Ishikawa (cell line): Measurements from ENCODE around the gene RFX4.

Experiments
- CEBPB ChIP-seq: IDR thresholded peaks from 2 replicates; pipeline ENCODE4 v1.6.1; 2012
- CREB1 ChIP-seq: IDR thresholded peaks from 2 replicates; pipeline ENCODE4 v1.6.1; 2012; ENCODE audit warnings: low read depth
- EGR1 ChIP-seq: IDR thresholded peaks from 2 replicates; pipeline ENCODE4 v1.6.1; 2012
- EP300 ChIP-seq: IDR thresholded peaks from 2 replicates; pipeline ENCODE4 v1.6.1; 2012; ENCODE audit warnings: borderline replicate concordance
- FOXM1 ChIP-seq: IDR thresholded peaks from 2 replicates; pipeline ENCODE4 v1.6.1; 2012; ENCODE audit warnings: low read depth, borderline replicate concordance
- NFIC ChIP-seq: IDR thresholded peaks from 2 replicates; pipeline ENCODE4 v1.6.1; 2012
- RAD21 ChIP-seq: IDR thresholded peaks from 2 replicates; pipeline ENCODE4 v1.6.1; 2012; ENCODE audit warnings: low read depth
- TAF1 ChIP-seq: IDR thresholded peaks from 2 replicates; pipeline ENCODE4 v1.6.1; 2012; ENCODE audit warnings: low read depth, mild to moderate bottlenecking
- TCF12 ChIP-seq: IDR thresholded peaks from 2 replicates; pipeline ENCODE4 v1.6.1; 2012; ENCODE audit warnings: low read depth
- TEAD4 ChIP-seq: IDR thresholded peaks from 2 replicates; pipeline ENCODE4 v1.6.1; 2012
- YY1 ChIP-seq: IDR thresholded peaks from 2 replicates; pipeline ENCODE4 v1.6.1; 2012; ENCODE audit warnings: low read depth
- ZBTB7A ChIP-seq: IDR thresholded peaks from 2 replicates; pipeline ENCODE4 v1.6.1; 2012; ENCODE audit warnings: low read depth
- TF ChIP-seq, protein P1 (sequence below): IDR thresholded peaks from 2 replicates; pipeline ENCODE4 v1.6.1; 2012
- TF ChIP-seq, protein P2 (sequence below): IDR thresholded peaks from 2 replicates; pipeline ENCODE4 v1.6.1; 2012
- TF ChIP-seq, protein P3 (sequence below): IDR thresholded peaks from 2 replicates; pipeline ENCODE4 v1.6.1; 2012; ENCODE audit warnings: low read depth, mild to moderate bottlenecking

Gene RFX4

DNA sequence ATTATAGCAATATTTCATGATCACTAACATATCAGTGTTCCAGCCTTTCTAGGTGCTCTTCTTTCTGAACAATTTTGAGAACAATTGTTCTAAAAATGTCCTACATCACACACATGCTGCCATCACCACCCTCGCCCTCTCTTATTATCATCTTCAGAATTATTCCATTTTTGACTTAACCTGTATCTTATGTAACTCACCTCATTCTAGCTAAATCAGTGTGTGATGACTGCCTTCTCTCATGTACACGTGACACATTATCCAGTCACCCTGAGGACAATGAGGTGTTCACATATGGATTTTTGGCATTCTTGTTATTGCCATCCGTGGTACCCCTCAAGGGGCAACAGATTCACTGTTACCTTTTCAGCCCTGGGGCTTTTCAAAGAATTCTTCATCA is 87.3 kb downstream of the RFX4 start:
- TF ChIP-seq TCF12 (no peak), YY1 (no peak), NFIC (no peak), ZBTB7A (no peak), TEAD4 (no peak), TAF1 (no peak), EP300 (no peak), CEBPB (no peak), RAD21 (no peak), EGR1 (no peak), CREB1 (no peak), FOXM1 (no peak)
- TF ChIP-seq, protein P1, sequence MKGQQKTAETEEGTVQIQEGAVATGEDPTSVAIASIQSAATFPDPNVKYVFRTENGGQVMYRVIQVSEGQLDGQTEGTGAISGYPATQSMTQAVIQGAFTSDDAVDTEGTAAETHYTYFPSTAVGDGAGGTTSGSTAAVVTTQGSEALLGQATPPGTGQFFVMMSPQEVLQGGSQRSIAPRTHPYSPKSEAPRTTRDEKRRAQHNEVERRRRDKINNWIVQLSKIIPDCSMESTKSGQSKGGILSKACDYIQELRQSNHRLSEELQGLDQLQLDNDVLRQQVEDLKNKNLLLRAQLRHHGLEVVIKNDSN: no peak
- TF ChIP-seq, protein P2, sequence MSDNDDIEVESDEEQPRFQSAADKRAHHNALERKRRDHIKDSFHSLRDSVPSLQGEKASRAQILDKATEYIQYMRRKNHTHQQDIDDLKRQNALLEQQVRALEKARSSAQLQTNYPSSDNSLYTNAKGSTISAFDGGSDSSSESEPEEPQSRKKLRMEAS: no peak
- TF ChIP-seq, protein P3, sequence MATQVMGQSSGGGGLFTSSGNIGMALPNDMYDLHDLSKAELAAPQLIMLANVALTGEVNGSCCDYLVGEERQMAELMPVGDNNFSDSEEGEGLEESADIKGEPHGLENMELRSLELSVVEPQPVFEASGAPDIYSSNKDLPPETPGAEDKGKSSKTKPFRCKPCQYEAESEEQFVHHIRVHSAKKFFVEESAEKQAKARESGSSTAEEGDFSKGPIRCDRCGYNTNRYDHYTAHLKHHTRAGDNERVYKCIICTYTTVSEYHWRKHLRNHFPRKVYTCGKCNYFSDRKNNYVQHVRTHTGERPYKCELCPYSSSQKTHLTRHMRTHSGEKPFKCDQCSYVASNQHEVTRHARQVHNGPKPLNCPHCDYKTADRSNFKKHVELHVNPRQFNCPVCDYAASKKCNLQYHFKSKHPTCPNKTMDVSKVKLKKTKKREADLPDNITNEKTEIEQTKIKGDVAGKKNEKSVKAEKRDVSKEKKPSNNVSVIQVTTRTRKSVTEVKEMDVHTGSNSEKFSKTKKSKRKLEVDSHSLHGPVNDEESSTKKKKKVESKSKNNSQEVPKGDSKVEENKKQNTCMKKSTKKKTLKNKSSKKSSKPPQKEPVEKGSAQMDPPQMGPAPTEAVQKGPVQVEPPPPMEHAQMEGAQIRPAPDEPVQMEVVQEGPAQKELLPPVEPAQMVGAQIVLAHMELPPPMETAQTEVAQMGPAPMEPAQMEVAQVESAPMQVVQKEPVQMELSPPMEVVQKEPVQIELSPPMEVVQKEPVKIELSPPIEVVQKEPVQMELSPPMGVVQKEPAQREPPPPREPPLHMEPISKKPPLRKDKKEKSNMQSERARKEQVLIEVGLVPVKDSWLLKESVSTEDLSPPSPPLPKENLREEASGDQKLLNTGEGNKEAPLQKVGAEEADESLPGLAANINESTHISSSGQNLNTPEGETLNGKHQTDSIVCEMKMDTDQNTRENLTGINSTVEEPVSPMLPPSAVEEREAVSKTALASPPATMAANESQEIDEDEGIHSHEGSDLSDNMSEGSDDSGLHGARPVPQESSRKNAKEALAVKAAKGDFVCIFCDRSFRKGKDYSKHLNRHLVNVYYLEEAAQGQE: no peak

DNA sequence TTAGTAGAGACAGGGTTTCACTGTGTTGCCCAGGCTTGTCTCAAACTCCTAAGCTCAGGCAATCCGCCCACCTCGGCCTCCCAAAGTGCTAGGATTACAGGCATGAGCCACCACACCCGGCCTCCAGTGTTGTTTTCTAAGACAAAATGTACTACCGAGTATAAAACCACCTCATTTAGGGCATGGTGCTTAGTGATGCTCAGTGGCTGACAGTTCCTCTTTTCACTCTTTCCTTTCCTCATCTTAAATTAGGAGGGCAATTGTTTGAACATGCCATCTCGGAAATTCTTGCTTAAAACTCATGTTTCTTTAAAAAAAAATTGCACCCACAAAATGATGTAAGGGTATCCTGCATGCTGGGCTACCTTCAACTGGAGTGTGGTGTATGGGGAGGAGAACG is 89.0 kb downstream of the RFX4 start:
- TF ChIP-seq CREB1 (no peak), TAF1 (no peak), CEBPB (no peak), EP300 (no peak), RAD21 (no peak), YY1 (no peak), TEAD4 (no peak), EGR1 (no peak), ZBTB7A (no peak), TCF12 (no peak), FOXM1 (no peak)
- TF ChIP-seq, protein P3: no peak
- TF ChIP-seq, protein P2: no peak
- TF ChIP-seq, protein P1: no peak

DNA sequence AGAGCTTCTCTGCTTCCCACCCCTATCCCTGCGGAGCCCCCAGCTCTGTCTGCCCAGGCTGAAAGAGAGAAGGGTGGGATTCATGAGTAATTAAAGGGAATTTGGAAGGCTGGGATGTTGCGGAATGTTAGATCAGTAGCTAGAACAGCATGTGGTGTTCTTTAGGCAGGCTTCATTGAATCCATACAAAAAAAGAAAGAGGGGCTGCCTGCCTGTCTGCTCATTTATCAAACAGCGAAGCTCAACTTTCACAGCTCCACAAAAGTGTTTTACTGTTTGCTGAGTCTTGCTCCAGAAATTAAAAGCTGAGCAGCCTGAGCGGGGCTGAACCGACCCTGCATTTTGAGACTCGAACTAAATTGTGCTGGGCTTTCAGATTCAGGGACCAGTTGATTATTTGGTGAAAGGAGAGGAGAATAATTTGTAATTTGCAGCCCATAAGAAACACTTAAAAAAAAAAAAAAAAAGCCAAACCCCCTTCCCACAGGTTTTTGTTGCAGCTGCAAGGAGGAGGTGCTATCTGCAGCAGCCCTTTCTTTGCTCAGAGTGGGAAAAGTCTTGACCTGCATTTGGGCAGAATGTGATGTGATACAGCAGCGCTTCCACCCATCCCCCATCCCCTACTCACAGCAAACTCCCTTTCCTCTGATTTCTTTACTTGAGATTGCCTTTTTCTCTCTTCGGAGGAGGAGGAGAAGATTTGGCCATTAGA is 89.7 kb downstream of the RFX4 start:
- no peak for TF ChIP-seq TEAD4
- no peak for TF ChIP-seq EP300
- TF ChIP-seq RAD21: no peak
- no peak for TF ChIP-seq TCF12
- TF ChIP-seq, protein P3: no peak
- no peak for TF ChIP-seq CEBPB
- no peak for TF ChIP-seq YY1
- no peak for TF ChIP-seq EGR1
- TF ChIP-seq, protein P1: no peak
- no peak for TF ChIP-seq ZBTB7A
- TF ChIP-seq, protein P2: no peak
- TF ChIP-seq CREB1: no peak
- TF ChIP-seq FOXM1: no peak
- TF ChIP-seq TAF1: no peak
- no peak for TF ChIP-seq NFIC
